Adrenal gland (tissue), 12 donors: ENCODE measurements around the gene GPRIN2. TPM values are rescaled to one million over a fixed set of nuclear protein-coding genes. Genes with fewer than 3 reads are reported as not detected.

Experiments
- polyA plus RNA-seq, 3 donors: library from polyadenylated mRNA; stranded (reverse); fragments of 200-250 nt in 2 of 3; fragments of 350-450 nt in 1 of 3; fragmentation: Illumina TruSeq in 1 of 3; extraction: RNeasy Lipid Tissue Mini Kit (QIAGEN cat#74804) in 1 of 3; gene quantifications; one replicate each; pipeline ENCODE4 v1.2.3, GENCODE V29; 2013 to 2014
- total RNA-seq, 9 donors: library from RNA; depleted of rRNA in 4 of 9; stranded (reverse); fragments of >200 nt in 4 of 9; fragments of 120-200 nt in 1 of 9; fragmentation: NEBNext Ultra II Directional in 1 of 9; extraction: Animal tissue kit (Norgen Biotek cat#: 25700) in 1 of 9; gene quantifications; one replicate each; pipeline versions ENCODE4 v1.1.0 to v1.2.4, GENCODE V29; 2013 to 2023
- donor health status: healthy with polysubstance abuse.
- donor health status: Bipolar disorder and iron deficiency.
- donor health status: DM: yes; HTN: yes; CAD: no.
- donor health status: DM: no; HTN: no; CAD: no.
- donor health status: DM: no; HTN: no; CAD: no.
- donor health status: DM: yes; HTN: yes; CAD: no.

The GPRIN2 gene
- total and polyA plus RNA-seq, 12 donors, result 0.17 to 0.56 (median 0.28) TPM; not detected in 7

Other genes with a start within 250 kb of the GPRIN2 start
- gene ANXA8L1, start 180.9 kb downstream of the GPRIN2 start, total RNA-seq, result 1 to 10 TPM in 1 of 9 donors, under 1 TPM in 2, not detected in 6; 0.25 to 1.2 (median 0.54) TPM
- under 1 TPM in 2 of 3 donors, not detected in 1; 0.24 to 0.44 TPM for gene ANXA8L1, start 180.9 kb downstream of the GPRIN2 start, polyA plus RNA-seq
- under 1 TPM in 3 of 9 donors, not detected in 6; 0.11 to 0.30 (median 0.26) TPM for gene NPY4R, start 90.7 kb downstream of the GPRIN2 start, total RNA-seq
- under 1 TPM in 1 of 3 donors, not detected in 2; 0.16 TPM for gene NPY4R, start 90.7 kb downstream of the GPRIN2 start, polyA plus RNA-seq
- 10 to 100 TPM in 1 of 9 donors, 1 to 10 TPM in 7, under 1 TPM in 1; 0.95 to 32.5 (median 2.3) TPM for gene SYT15, start 22.5 kb upstream of the GPRIN2 start, total RNA-seq
- 1 to 10 TPM in 2 of 3 donors, under 1 TPM in 1; 0.72 to 1.6 (median 1.3) TPM for gene SYT15, start 22.5 kb upstream of the GPRIN2 start, polyA plus RNA-seq